ENCODE results near the gene NOL7. TPM values are rescaled to one million over a fixed set of nuclear protein-coding genes. Genes with fewer than 3 reads are reported as not detected.

The NOL7 gene
- total and polyA plus RNA-seq, 2 donors (not counting 3 experiments of a cell fraction or from before 2014, with no cell fraction given) = 36.3 to 80.0 TPM

DNA sequence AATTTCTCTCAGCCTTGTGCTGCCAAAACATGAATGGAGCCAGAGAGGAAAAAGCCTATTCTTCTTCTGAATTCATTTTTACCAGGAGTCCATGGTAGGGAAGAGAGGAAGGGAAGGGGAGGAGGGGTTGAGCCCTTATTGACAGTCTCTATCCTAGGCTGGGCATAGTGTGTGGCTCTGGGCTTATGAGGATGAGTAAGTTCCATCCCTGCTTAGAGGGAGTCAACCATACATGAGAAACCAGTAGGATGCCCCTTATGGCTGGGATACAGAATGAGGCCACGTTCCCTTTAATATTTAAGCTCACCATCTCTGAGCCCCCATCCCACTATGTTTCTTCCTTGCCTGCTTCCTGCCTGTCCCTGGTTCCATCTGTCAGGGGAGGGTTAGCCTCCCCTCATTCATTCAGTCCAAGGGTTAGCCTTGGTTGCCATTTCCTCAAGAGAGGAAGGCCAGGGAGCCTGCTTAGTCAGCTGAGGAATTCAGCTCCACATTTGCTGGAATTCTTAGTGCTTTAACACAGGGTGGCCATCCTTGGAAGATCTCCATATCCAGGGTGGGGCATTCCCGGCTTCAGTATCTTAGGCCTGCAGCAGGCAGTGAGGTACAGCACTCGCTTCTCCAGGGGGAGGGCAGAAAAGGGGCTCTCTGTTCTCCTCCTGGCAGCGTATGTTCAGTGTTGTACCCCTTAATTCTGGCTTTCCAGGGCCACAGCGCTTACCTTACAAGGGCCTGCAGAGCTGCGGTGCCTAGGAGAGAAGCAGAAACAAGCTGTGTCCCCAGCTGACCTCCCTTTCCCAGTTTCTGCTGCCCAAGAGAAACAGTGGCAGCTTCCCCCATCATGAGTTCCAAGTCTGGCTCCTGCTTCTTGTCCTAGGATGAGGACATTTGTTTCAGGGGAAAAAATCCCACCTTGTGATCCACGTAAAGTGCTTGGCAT, 28.3 kb upstream of the NOL7 start:
- POLR2A ChIA-PET = no interaction called here
- H2AFZ ChIP-seq (ENCODE audit: low read depth, low read length) = no peak overlapping the region

More for the DNA sequence above, 28.3 kb upstream of the NOL7 start:
- no peak overlapping the region for H3K27ac ChIP-seq (ENCODE audit: insufficient read depth, low read depth, low read length)
- no peak for DNase-seq (ENCODE audit: low read depth, low spot score)
- H3K79me2 ChIP-seq (ENCODE audit: control insufficient read depth, insufficient read depth, low read length) = no peaks in the 10 kb centered on the region
- no peak overlapping the region for H3K9ac ChIP-seq (replicated peaks; ENCODE audit: extremely low read depth, insufficient read depth, low read length)
- dilution Hi-C loops (cut with MboI; ENCODE audit: extremely low pct_ligation_motif_present, low sequenced_read_pairs) (no loop called here), intact Hi-C loops (cut with micrococcal nuclease) (no loop called here)
- TF ChIP-seq POLR2A (IDR thresholded peaks at IDR 0.05; ENCODE audit: low read depth, low read length) (no peak), JUN (IDR thresholded peaks at IDR 0.05; ENCODE audit: borderline replicate concordance, insufficient read depth, insufficient read length, low read depth) (no peak), MYC (IDR thresholded peaks at IDR 0.05; ENCODE audit: low read depth, low read length) (no peak), POLR2AphosphoS5 (IDR thresholded peaks at IDR 0.05; ENCODE audit: insufficient read depth, low read depth, low read length) (no peak), EZH2 (IDR thresholded peaks at IDR 0.05; ENCODE audit: borderline replicate concordance, low read depth, low read length, severe bottlenecking) (no peak), FOS (IDR thresholded peaks at IDR 0.05; ENCODE audit: borderline replicate concordance, insufficient read depth, low read length) (no peak), GATA2 (IDR thresholded peaks at IDR 0.05; ENCODE audit: insufficient read depth, insufficient read length, low read depth, low read length) (no peak)
- TF ChIP-seq, protein P1, sequence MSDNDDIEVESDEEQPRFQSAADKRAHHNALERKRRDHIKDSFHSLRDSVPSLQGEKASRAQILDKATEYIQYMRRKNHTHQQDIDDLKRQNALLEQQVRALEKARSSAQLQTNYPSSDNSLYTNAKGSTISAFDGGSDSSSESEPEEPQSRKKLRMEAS (IDR thresholded peaks at IDR 0.05; ENCODE audit: insufficient read depth, insufficient read length) = no peak
- TF ChIP-seq, protein P2, sequence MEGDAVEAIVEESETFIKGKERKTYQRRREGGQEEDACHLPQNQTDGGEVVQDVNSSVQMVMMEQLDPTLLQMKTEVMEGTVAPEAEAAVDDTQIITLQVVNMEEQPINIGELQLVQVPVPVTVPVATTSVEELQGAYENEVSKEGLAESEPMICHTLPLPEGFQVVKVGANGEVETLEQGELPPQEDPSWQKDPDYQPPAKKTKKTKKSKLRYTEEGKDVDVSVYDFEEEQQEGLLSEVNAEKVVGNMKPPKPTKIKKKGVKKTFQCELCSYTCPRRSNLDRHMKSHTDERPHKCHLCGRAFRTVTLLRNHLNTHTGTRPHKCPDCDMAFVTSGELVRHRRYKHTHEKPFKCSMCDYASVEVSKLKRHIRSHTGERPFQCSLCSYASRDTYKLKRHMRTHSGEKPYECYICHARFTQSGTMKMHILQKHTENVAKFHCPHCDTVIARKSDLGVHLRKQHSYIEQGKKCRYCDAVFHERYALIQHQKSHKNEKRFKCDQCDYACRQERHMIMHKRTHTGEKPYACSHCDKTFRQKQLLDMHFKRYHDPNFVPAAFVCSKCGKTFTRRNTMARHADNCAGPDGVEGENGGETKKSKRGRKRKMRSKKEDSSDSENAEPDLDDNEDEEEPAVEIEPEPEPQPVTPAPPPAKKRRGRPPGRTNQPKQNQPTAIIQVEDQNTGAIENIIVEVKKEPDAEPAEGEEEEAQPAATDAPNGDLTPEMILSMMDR (IDR thresholded peaks at IDR 0.05; ENCODE audit: extremely low read depth in 1 of 2, insufficient read depth in 1 of 2, low read depth in 1 of 2, low read length in 2 of 2) = no peak
- no peaks in the 10 kb centered on the region for H3K27me3 ChIP-seq (ENCODE audit: control insufficient read depth in 2 of 2, insufficient read depth in 2 of 2, low read length in 2 of 2)
- no peaks in the 10 kb centered on the region for H3K9me1 ChIP-seq (replicated peaks; ENCODE audit: control insufficient read depth, extremely low read depth, insufficient read depth, low read length)
- no peak overlapping the region for H3K4me2 ChIP-seq (ENCODE audit: insufficient read depth, low read length)
- peaks cover 0 to 5% of the 10 kb centered on the region in 2 experiments for H3K36me3 ChIP-seq (ENCODE audit: control insufficient read depth in 2 of 2, extremely low read depth in 1 of 2, insufficient read depth in 2 of 2, low read length in 2 of 2)
- no peak overlapping the region for H3K4me3 ChIP-seq (replicated peaks in 1 of 3; ENCODE audit: insufficient read depth in 1 of 3, low read depth in 1 of 3, low read length in 3 of 3)
- H3K9me3 ChIP-seq (replicated peaks; ENCODE audit: control insufficient read depth, insufficient read depth, low read length) = no peaks in the 10 kb centered on the region
- no peaks in the 10 kb centered on the region for H3K4me1 ChIP-seq (ENCODE audit: control insufficient read depth, extremely low read depth, insufficient read depth, low read length)
- no TSS peak for BruUV-seq (replicated peaks)
- no peak for FAIRE-seq
- H4K20me1 ChIP-seq (replicated peaks; ENCODE audit: control insufficient read depth, extremely low read depth, insufficient read depth, low read length) = no peaks in the 10 kb centered on the region
- CTCF ChIA-PET = interaction anchor here (2.0 kb wide), 1 partner anchor 12 kb away, joined by 13 read pairs; the partner anchor contains the start of gene SIRT5
